ENCODE measurements around the gene FAM98B.

FAM98B gene

GRCh38 chr15:38479266-38479665, 25.3 kb downstream of the FAM98B start:
- H3K4me3 ChIP-seq (ENCODE audit: low read depth, low read length): no peak overlapping the region
- POLR2A ChIA-PET: no interaction called here
- DNase-seq (ENCODE audit: low read depth, low spot score): no peak
- TF ChIP-seq CTCF (IDR thresholded peaks at IDR 0.05; ENCODE audit: insufficient read depth, low read length, missing control alignments): no peak
- CTCF ChIA-PET: interaction anchor here (0.8 to 7.1 kb wide), 10 partner anchors 10 to 485 kb away, joined by 3 to 102 read pairs (median 4); partner anchors contain the start of gene RASGRP1

- DNase-seq (ENCODE audit: low read depth, low spot score): no peak
- ChIA-PET POLR2A (no interaction called here), CTCF (interaction anchor here (1.0 to 7.1 kb wide), 6 partner anchors 85 to 485 kb away, joined by 3 to 102 read pairs (median 4); partner anchors contain the start of gene RASGRP1)
- no peak for TF ChIP-seq CTCF (IDR thresholded peaks at IDR 0.05; ENCODE audit: insufficient read depth, low read length, missing control alignments)
- no peak overlapping the region for H3K4me3 ChIP-seq (ENCODE audit: low read depth, low read length)
Observed at GRCh38 chr15:38479756-38480155, 25.8 kb downstream of the FAM98B start.

- ChIA-PET POLR2A (no interaction called here), CTCF (interaction anchor here (0.7 to 2.6 kb wide), 3 partner anchors 9 to 219 kb away, joined by 3 to 9 read pairs (median 8); no protein-coding TSS in a partner anchor)
- DNase-seq (ENCODE audit: low read depth, low spot score): no peak
Observed at GRCh38 chr15:38481113-38481512, 27.2 kb downstream of the FAM98B start.

GRCh38 chr15:38481761-38482160, 27.8 kb downstream of the FAM98B start:
- TF ChIP-seq CTCF (IDR thresholded peaks at IDR 0.05; ENCODE audit: insufficient read depth, low read length, missing control alignments): no peak
- ChIA-PET POLR2A (no interaction called here), CTCF (interaction anchor here (0.7 to 2.6 kb wide), 4 partner anchors 9 to 218 kb away, joined by 3 to 9 read pairs (median 8); no protein-coding TSS in a partner anchor)
- no peak overlapping the region for H3K4me3 ChIP-seq (ENCODE audit: low read depth, low read length)
- DNase-seq (ENCODE audit: low read depth, low spot score): no peak

More at GRCh38 chr15:38481113-38481512, 27.2 kb downstream of the FAM98B start:
- H3K4me3 ChIP-seq (ENCODE audit: low read depth, low read length): no peak overlapping the region
- TF ChIP-seq CTCF (IDR thresholded peaks at IDR 0.05; ENCODE audit: insufficient read depth, low read length, missing control alignments): no peak

GRCh38 chr15:38482572-38482971, 28.6 kb downstream of the FAM98B start:
- TF ChIP-seq CTCF (IDR thresholded peaks at IDR 0.05; ENCODE audit: insufficient read depth, low read length, missing control alignments): no peak
- ChIA-PET POLR2A (no interaction called here), CTCF (interaction anchor here (0.8 to 2.6 kb wide), 6 partner anchors 25 to 217 kb away, joined by 3 to 9 read pairs (median 7); no protein-coding TSS in a partner anchor)
- DNase-seq (ENCODE audit: low read depth, low spot score): no peak
- no peak overlapping the region for H3K4me3 ChIP-seq (ENCODE audit: low read depth, low read length)

GRCh38 chr15:38486936-38487335, 33.0 kb downstream of the FAM98B start:
- CTCF ChIA-PET: interaction anchor here (0.9 to 2.9 kb wide), 5 partner anchors 12 to 197 kb away, joined by 3 to 18 read pairs (median 7); partner anchors contain the start of gene RASGRP1
- POLR2A ChIA-PET: no interaction called here
- no peak for TF ChIP-seq CTCF (IDR thresholded peaks at IDR 0.05; ENCODE audit: insufficient read depth, low read length, missing control alignments)
- no peak for DNase-seq (ENCODE audit: low read depth, low spot score)
- no peak overlapping the region for H3K4me3 ChIP-seq (ENCODE audit: low read depth, low read length)
